Heart left ventricle (tissue), 16 donors: ENCODE results near the gene F2R. TPM values are rescaled to one million over a fixed set of nuclear protein-coding genes. Genes with fewer than 3 reads are reported as not detected.
"Not testable (repeated sequence)": the region's sequence is repeated elsewhere in the genome, so short reads cannot be mapped to it uniquely, and the experiment has no call there.

Source experiments
- ATAC-seq, 4 donors: fragments of 200-7000 bp; cut with Tn5 transposase; one replicate each; pipeline ENCODE4 v1.9.1; 2020 to 2022; ENCODE audit warnings: moderate library complexity in 4 of 4, mild to moderate bottlenecking in 3 of 4, moderate number of reproducible peaks in 1 of 4
- DNase-seq, 5 donors: peaks; one replicate each; pipeline ENCODE4 v3.0.0-alpha.2; 2020
- H3K27ac ChIP-seq, 12 donors: fragments of 200-600 bp; sonication (generic) in 4 of 12; one replicate each; pipeline versions ENCODE4 v1.5.0 to v1.8.0; 2016 to 2022; ENCODE audit warnings: mild to moderate bottlenecking in 2 of 12
- H3K27me3 ChIP-seq, 9 donors: fragments of 200-600 bp; sonication (generic) in 2 of 9; one replicate each; pipeline versions ENCODE4 v1.5.1 to v1.8.0; 2016 to 2022; ENCODE audit warnings: mild to moderate bottlenecking in 3 of 9
- H3K36me3 ChIP-seq, 9 donors: fragments of 200-600 bp; sonication (generic) in 2 of 9; one replicate each; pipeline versions ENCODE4 v1.5.0 to v1.8.0; 2018 to 2022; ENCODE audit warnings: mild to moderate bottlenecking in 2 of 9
- H3K4me1 ChIP-seq, 12 donors: fragments of 200-600 bp; sonication (generic) in 4 of 12; one replicate each; pipeline versions ENCODE4 v1.5.0 to v1.8.0; 2016 to 2022; ENCODE audit warnings: mild to moderate bottlenecking in 3 of 12
- H3K4me3 ChIP-seq, 12 donors: fragments of 200-600 bp; sonication (generic) in 4 of 12; one replicate each; pipeline versions ENCODE4 v1.5.0 to v1.8.0; 2017 to 2022; ENCODE audit warnings: mild to moderate bottlenecking in 9 of 12, moderate library complexity in 4 of 12
- H3K9me3 ChIP-seq, 12 donors: fragments of 200-600 bp; sonication (generic) in 4 of 12; one replicate each; pipeline versions ENCODE4 v1.5.0 to v1.8.0; 2016 to 2022; ENCODE audit warnings: mild to moderate bottlenecking in 1 of 12
- POLR2A ChIP-seq, 2 donors: fragments of 450-650 bp; IDR thresholded peaks; one replicate each; pipeline ENCODE4 v1.6.1; 2017; ENCODE audit warnings: antibody characterized with exemption in 2 of 2, mild to moderate bottlenecking in 2 of 2, moderate library complexity in 2 of 2
- WGBS, 4 donors: extraction: QIAGEN DNeasy Blood & Tissue Kit in 2 of 4; methylation state at CpG; one replicate each; pipeline versions ENCODE4 v1.1.5 to v1.1.7; 2013 to 2018; 5-methylcytosine and 5-hydroxymethylcytosine counted together
- intact Hi-C, 10 donors: fragments of 100-400 bp; cut with DNase I; formaldehyde crosslinking; loops; one replicate each; pipeline versions ENCODE4 v1.11.1 to v1.14.2; 2022
- polyA plus RNA-seq, 2 donors: library from polyadenylated mRNA; stranded (reverse); fragments of 200-250 nt; gene quantifications; one replicate each; pipeline ENCODE4 v1.2.3, GENCODE V29; 2013
- total RNA-seq, 9 donors: library from RNA; depleted of rRNA in 2 of 9; stranded (reverse); fragments of >200 nt in 2 of 9; fragmentation: NEBNext Ultra II Directional in 3 of 9; extraction: Animal tissue kit (Norgen Biotek cat#: 25700) in 3 of 9; gene quantifications; one replicate each; pipeline versions ENCODE4 v1.1.0 to v1.2.4, GENCODE V29; 2016 to 2023
- TF ChIP-seq, protein P1 (sequence below), 12 donors: fragments of 200-600 bp; sonication (generic) in 4 of 12; IDR thresholded peaks; one replicate each; pipeline versions ENCODE4 v1.5.0 to v1.8.0; 2018 to 2022; ENCODE audit warnings: antibody characterized with exemption in 12 of 12, mild to moderate bottlenecking in 5 of 12
- donor health status: ischemic (EF 13 %, LVEDD 7.1; RV severe dilation, severe dysfunction).
- donor health status: healthy with polysubstance abuse.
- donor health status: DM: no; HTN: yes; CAD: no.
- donor health status: DM: no; HTN: no; CAD: no.
- donor health status: ischemic (EF 25% LVEDD 6.9; RV normal size, moderate dysfunction).
- donor health status: ischemic (EF 25% LVEDD 5.7; RV mildly dilated, moderate dysfunction).
- donor health status: healthy.
- donor health status: DM: yes; HTN: yes; CAD: no.
- donor health status: ischemic (EF 35%, LVEDD 5.7; RV mildly dilated, moderate dysfunction).
- donor health status: nonischemic (EF 11% LVEDD 7.7; RV severe dilation, severe dysfunction).
- donor health status: DM: yes; HTN: yes; CAD: no.
- donor health status: PGD.
- donor health status: ischemic (EF 29% LVEDD 5.4; RV normal size, mild dysfunction).
- donor health status: nonischemic (EF 23%, LVEDD 6.1; RV moderate dilation, normal function).

F2R gene
- total and polyA plus RNA-seq, 11 donors: 2.5 to 28.2 (median 13.6) TPM

DNA sequence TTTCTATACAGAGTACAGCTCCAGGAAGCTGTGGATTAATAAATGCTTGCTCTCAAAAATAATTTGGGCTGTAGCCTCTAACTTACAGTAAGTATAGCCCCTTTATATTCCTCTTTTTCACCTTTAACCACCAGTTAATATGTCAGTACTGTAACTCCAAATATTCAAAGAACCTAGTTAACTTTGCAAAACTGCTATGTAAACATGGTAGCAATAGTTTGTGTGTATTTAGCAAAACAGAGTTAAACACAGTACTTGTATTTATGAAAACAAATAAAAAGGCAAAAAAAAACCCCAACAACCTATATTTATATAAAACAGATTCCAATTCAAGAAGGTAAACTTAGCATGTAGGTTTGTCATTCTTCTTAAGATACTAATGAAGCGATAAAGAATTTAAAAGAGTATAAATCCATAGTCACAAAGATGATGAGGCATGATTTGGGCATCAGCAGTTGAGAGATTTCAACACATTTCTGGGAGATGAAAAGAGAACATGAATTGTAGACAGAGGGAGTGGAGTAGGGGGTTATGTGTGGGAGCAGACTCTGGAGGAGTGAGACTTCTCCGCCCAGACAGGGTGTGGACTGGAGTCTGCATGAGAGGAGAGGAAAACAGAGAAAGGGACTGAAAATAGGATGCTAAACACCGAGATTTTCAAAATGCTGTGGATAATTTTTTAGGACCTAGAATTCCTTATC, 55.9 kb downstream of the F2R start:
- peaks cover 0 to 6% (median 0%) of the 10 kb centered on the region in 12 donors for H3K4me1 ChIP-seq
- H3K27ac ChIP-seq: no peak overlapping the region
- intact Hi-C loops: loop anchor here in 6 of 10 donors (2.0 to 5.0 kb wide), 3 partner anchors 55 to 167 kb away; partner anchors contain the start of gene F2R (in 4 of the 6)
- H3K27me3 ChIP-seq: no peaks in the 10 kb centered on the region
- no peaks in the 10 kb centered on the region for H3K36me3 ChIP-seq
- DNase-seq (no peak), ATAC-seq (no peak)
- no peak overlapping the region for H3K4me3 ChIP-seq
- WGBS, 4 donors: 58 to 80% (median 70%) methylated on average over 3 of the region's 3 CpGs
- no peaks in the 10 kb centered on the region for H3K9me3 ChIP-seq
- TF ChIP-seq, protein P1, sequence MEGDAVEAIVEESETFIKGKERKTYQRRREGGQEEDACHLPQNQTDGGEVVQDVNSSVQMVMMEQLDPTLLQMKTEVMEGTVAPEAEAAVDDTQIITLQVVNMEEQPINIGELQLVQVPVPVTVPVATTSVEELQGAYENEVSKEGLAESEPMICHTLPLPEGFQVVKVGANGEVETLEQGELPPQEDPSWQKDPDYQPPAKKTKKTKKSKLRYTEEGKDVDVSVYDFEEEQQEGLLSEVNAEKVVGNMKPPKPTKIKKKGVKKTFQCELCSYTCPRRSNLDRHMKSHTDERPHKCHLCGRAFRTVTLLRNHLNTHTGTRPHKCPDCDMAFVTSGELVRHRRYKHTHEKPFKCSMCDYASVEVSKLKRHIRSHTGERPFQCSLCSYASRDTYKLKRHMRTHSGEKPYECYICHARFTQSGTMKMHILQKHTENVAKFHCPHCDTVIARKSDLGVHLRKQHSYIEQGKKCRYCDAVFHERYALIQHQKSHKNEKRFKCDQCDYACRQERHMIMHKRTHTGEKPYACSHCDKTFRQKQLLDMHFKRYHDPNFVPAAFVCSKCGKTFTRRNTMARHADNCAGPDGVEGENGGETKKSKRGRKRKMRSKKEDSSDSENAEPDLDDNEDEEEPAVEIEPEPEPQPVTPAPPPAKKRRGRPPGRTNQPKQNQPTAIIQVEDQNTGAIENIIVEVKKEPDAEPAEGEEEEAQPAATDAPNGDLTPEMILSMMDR (IDR thresholded peaks at IDR 0.05): no peak
- TF ChIP-seq POLR2A (IDR thresholded peaks at IDR 0.05): no peak

DNA sequence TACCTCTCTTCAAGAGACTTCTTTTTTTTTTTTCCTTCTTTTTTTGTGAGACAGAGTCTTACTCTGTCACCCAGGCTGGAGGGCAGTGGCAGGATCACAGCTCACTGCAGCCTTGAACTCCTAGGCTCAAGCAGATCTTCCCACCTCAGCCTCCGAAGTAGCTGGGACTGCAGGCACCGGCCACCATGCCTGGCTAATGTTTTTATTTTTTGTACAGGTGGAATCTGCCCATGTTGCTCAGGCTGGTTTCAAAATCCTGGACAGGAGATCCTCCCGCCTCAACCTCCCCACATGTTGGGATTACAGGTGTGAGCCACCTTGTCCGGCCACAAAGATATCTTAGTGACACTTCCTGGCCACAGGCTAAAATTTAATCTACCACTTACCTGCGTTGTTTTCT, 60.0 kb downstream of the F2R start:
- intact Hi-C loops: loop anchor here in 4 of 10 donors (2.0 kb wide), 2 partner anchors 173 to 175 kb away; no protein-coding TSS in a partner anchor
- H3K27me3 ChIP-seq: no peaks in the 10 kb centered on the region
- H3K27ac ChIP-seq: no peak overlapping the region
- TF ChIP-seq, protein P1 (IDR thresholded peaks at IDR 0.05): no peak
- TF ChIP-seq POLR2A (IDR thresholded peaks at IDR 0.05): no peak
- ATAC-seq (no peak), DNase-seq (no peak)
- H3K36me3 ChIP-seq: no peaks in the 10 kb centered on the region
- WGBS, 4 donors: 80 to 93% (median 92%) methylated on average over 5 of the region's 5 CpGs
- peaks cover 0 to 6% (median 0%) of the 10 kb centered on the region in 12 donors for H3K4me1 ChIP-seq
- H3K9me3 ChIP-seq: no peaks in the 10 kb centered on the region
- H3K4me3 ChIP-seq: no peak overlapping the region

DNA sequence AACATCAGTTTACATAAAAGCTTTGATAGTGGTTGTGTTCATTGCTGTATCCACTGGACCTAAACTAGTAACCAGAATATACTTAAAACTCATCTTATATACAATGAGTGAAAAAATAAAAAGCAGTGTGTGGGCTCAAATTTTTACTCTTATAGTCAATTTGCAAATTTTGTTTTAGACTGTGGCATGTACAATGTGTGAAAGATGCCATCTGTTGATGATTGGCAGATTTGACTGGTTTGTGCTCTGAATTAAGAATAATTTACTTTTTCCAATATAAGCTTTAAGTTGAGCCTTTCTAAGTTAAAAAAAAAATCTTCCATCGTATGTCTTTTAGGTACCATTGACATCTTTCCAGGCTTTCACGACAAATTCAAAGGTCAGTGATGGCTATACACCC, 60.5 kb downstream of the F2R start:
- Histone ChIP-seq H3K4me1 (peaks cover 0 to 6% (median 0%) of the 10 kb centered on the region in 12 donors), H3K27ac (no peak overlapping the region), H3K27me3 (no peaks in the 10 kb centered on the region), H3K36me3 (no peaks in the 10 kb centered on the region), H3K4me3 (no peak overlapping the region), H3K9me3 (no peaks in the 10 kb centered on the region)
- 89 to 95% (median 92%) methylated on average over 2 of the region's 2 CpGs for WGBS, 4 donors
- no peak for DNase-seq
- TF ChIP-seq POLR2A (IDR thresholded peaks at IDR 0.05): no peak
- TF ChIP-seq, protein P1 (IDR thresholded peaks at IDR 0.05): no peak
- ATAC-seq: no peak
- intact Hi-C loops: no loop called here

DNA sequence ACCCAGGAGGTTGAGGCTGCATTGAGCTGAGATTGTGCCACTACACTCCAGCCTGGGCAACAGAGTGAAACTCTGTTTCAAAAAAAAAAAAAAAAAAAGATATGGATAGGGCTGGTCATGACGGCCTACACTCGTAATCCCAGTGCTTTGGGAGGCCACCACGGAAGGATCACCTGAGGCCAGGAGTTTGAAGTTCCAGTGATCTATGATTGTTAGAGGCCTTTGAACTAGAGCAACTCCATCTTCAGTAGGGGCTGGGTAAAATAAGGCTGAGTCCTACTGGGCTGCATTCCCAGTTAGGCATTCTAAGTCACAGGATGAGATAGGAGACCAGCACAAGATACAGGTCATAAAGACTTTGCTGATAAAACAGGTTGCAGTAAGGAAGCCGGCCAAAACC, 64.7 kb downstream of the F2R start:
- H3K4me3 ChIP-seq, ATAC-seq, intact Hi-C loops: not testable (repeated sequence)

More for the DNA sequence above, 64.7 kb downstream of the F2R start:
- not testable (repeated sequence) for H3K9me3 ChIP-seq, H3K27ac ChIP-seq, H3K27me3 ChIP-seq, DNase-seq, H3K4me1 ChIP-seq, H3K36me3 ChIP-seq
- WGBS, 4 donors: 90 to 96% (median 95%) methylated on average over 4 of the region's 4 CpGs
